GM23338 (cell line): ENCODE measurements around the gene SMURF1.

ENCODE experiments used
- CTCF ChIP-seq, 2 experiments: fragments of 200-600 bp in 1 of 2; sonication (generic) in 1 of 2; conservative IDR thresholded peaks; 2 replicates each; pipeline versions ENCODE4 v1.5.1 to v1.6.1; 2016 to 2017; ENCODE audit warnings: antibody characterized with exemption in 2 of 2, low read depth in 2 of 2, mild to moderate bottlenecking in 2 of 2, moderate library complexity in 1 of 2
- POLR2AphosphoS5 ChIP-seq: IDR thresholded peaks from 2 replicates; pipeline ENCODE4 v1.6.1; 2016; ENCODE audit warnings: antibody characterized with exemption, low read depth
- REST ChIP-seq: IDR thresholded peaks from one replicate; pipeline ENCODE4 v1.6.1; 2018; ENCODE audit warnings: antibody characterized with exemption; ENCODE audit not compliant: unreplicated experiment

- no peak for TF ChIP-seq CTCF (conservative IDR thresholded peaks at IDR 0.05; ENCODE audit: low read depth in 2 of 2)
- no peak for TF ChIP-seq REST
- TF ChIP-seq POLR2AphosphoS5: no peak
These were observed 82.7 kb downstream of the SMURF1 start for GRCh38 chr7:99061001-99061776.
